ENCODE data around the gene ZDHHC1.

The ZDHHC1 gene

GRCh38 chr16:67415872-67416793 is at the start of gene ZDHHC1:
TSS of gene ZDHHC1 (minus strand) at chr16:67416477. CDS start at chr16:67407775, 8,702 bp downstream.
- DNase-seq, result peak; percentile 84

DNA sequence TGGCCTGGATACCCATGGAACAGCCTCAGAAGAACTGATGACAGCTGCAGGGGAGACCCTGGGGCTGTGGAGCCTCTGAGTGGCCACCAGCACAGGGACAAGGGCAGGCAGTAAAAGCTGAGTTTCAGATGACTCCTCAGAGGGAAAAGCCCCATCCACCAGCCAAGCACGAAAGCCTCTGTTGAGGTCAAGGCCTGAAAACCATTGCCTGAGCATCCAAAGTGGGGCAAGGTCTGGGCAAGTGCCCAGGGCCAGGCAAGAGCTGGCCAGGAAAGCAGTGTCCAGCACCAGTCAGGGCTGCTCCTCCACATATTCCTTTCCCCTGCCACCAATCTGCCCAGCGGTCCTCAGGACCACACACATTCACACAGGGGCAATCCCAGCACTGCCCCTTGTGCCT is 48.3 kb upstream of the ZDHHC1 start:
- no peak for DNase-seq

GRCh38 chr16:67463691-67464090 is 47.4 kb upstream of the ZDHHC1 start:
- no peak for DNase-seq

DNA sequence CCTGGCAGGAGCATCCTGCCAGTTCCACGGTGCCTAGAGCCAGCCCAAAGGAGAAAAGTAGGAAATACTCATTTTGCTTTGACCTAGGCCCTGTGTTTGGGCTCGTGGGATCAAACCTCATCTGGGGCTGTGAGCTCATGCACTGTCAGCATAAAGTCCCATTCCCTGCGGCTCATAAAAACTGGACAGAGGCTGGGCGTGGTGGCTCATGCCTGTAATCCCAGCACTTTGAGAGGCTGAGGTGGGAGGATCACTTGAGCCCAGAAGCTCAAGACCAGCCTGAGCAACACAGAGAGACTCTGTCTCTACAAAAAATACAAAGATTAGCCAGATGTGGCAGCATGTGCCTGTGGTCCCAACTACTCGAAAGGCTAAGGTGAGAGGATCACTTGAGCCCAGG is 46.8 kb upstream of the ZDHHC1 start:
- no peak for DNase-seq

- no peak for DNase-seq
Observed at GRCh38 chr16:67462279-67462655, 46.0 kb upstream of the ZDHHC1 start.

GRCh38 chr16:67461600-67462278 is 45.5 kb upstream of the ZDHHC1 start:
- DNase-seq, result no peak

- no peak for DNase-seq
Observed at GRCh38 chr16:67460961-67461360, 44.7 kb upstream of the ZDHHC1 start.

- no peak for DNase-seq
Observed at GRCh38 chr16:67460168-67460567, 43.9 kb upstream of the ZDHHC1 start.

DNA sequence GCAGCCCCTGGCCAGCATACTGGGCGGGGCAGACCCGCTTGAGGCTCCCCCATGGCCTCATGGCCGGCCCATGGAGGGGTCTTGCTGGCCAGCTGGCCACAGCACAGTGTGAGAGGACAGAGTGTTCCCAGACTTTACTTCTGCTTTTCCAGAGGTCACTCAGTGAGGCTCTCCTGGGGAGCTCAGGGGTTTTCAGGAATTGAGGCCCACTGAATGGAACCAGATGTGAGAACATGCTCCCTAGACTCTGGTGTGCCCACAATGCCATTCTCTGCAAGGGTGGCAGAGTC is 43.5 kb upstream of the ZDHHC1 start:
- no peak for DNase-seq

DNA sequence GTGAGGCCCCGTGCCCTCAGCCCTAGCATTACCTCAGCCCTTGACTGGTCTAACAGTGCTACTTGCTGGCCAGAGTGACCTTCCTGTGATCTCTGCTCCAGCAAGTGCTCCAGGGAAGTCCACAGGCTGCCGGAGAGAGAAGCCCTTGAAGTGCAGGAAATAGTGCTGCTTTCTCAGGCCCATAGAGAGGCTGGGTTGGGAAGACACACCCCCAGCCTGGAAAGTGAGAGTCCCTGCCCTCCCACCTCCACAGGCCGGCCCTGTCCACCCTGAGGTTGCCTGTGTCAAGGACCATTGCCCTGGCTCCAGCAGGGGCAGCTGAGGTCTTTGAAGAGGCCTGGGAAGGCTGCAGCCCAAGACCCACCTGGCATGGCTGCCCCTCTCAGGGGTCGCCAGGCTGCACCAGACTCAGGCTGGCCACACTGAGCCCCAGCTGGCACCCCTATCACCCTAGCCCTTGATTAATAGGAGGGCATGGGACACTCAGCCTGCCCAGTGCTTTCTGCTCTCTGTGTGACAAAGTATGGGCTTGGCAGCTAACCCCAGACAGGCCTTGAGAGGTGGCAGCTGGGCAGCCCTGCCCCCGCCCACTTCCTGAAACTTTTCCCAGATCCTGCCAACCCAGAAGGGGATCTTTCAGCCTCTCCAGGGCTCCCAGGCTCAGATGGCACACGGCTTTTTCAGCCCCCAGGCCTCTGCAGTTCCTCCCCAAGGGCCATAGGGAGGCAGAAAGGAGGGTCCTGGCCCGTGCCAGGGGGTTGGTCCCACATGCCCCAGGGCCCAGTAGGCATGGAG is 43.0 kb upstream of the ZDHHC1 start:
- DNase-seq, result no peak

DNA sequence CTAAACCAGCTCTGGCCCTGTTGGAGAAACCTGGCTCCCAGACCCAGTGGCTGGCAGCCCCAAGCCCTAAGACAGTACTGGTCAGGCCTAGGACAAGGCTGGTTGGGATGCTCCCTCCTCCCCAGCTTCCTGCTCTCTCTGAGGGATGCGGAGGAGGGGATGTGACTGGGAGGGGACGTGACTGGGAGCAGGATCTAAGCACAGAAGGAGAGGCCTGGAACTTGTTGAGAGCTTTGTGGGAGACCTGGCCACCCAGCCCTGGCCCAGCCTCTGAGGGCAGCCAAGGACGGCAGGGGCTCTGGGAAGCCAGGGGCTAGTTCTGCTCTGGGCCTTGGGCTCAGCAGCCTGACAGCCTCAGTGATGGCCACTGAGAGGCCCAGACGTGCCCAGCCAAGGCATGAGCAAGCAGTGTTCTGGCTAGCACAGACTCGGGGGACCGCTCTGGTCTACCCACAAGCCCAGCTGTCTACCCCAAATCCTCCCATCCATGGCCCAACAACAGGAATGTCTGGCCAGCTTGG is 41.9 kb upstream of the ZDHHC1 start:
- no peak for DNase-seq

- no peak for DNase-seq
Observed at GRCh38 chr16:67457611-67458010, 41.3 kb upstream of the ZDHHC1 start.

DNA sequence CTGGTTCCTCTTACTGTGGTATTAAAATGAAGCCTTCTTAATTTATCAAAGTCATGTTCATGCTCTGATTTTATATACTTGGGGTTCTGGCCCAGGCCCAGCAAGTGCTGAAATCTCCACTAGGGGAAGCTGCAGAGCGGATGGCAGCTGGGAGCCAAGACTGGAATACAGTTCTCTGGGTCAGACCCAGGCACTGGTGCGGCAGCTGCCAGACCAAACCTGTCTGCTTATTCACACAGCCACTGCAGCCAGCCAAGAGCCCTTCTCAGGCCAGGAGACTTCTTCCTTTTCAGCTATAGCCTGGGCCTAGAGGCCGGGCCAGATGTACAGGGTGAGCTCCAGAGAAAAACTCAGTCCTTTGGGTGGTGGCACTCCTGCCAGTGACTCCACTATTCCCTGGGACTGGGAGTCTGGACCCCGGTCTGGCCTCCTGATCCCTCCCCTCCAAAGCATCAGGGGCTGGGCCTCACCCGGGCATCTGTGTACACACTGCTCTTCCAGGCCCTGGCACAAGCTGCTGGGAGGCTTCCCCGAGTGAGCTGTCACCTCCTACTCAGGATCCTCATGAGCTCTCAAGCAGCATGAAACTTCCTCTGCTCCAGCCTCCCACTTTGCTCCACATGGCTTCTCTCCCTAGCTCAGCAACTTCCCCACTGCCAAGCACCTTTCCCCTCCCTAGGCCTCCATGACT is 40.3 kb upstream of the ZDHHC1 start:
- no peak for DNase-seq

GRCh38 chr16:67454852-67455251 is 38.6 kb upstream of the ZDHHC1 start:
- DNase-seq, result no peak

DNA sequence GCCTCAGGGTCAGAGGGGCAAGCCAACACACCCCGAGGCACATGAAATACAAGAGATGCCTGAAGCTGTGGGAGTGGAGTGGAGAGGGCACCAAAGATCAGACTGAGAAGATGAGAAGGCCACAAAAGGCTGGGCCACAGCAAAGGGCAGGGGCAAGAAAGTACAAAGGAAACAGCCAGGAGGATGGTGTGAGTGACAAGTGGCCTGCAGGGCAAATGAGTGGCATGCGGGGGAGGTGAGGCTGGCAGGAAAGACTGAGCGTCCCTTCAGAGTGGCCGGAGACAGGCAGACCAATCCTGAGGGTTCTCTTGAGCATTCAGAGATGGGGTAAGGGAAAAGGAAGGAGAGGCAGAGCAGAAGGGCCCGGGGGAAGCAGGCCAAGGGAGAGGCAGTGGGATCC is 37.8 kb upstream of the ZDHHC1 start:
- no peak for DNase-seq

DNA sequence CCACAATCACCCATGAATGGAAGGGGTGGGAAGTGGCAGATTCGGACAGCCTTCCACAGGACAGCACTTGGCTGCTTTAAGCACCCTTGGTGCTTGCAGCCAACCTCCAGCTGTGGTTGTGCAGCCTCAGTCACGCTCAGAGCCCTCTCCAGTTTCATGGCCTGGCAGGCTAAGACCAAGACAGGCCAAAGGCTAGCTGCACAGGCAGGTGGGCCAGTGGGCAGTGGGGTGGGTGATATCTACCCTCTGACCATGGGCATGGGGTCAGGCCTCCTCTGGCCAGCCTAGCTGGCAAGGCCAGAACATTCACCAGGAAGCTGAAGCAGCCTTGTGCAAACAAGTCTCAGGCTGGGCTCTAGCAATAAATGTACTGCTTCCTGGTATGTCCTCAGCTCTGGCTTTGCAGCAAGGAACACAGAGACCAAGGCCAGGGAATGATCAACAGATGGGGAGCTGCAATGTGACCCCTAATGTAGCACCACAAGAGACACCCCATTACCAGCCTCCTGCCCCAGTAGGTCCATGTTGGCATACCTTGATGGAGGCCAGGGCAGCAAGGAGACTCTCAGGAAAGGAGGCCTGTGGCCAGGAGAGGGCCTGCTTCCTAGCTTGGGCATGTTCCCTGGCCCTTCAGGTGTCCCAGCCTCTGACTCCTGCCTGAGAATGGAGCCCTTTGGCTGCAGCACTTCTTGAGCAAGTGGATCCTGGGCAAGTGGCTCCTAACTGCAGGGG is 35.6 kb upstream of the ZDHHC1 start:
- no peak for DNase-seq

DNA sequence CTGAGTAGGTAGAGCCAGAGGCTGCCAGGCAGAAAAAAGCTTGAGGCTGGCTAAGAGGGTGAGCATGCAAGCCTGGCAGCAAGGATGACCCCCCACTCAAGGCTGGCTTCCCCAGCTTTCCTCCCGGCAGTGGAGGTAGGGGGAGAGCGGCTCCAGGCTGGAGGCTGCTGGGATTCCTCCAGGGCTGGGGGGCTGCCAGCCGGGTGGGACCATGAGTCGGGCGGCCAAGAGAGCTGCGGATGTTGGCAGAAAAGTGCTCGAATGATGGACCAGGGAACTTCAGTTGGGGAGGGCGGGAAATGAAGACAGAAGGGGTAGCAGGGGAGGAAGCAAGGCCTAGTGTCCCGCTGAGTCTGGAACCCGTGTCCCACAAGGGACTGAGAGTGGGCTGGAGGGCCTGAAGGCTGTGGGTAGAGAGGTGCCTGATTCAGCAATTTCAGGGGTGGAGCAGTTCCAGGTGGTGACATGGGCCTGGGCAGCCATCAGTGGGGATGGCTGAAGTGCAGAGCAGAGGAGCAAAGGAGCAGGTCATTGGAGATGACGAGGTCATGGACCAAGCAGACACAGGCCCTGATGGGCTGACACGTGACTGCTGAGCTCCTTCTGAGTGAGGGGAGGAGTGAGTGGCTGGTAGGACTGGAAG is 34.9 kb upstream of the ZDHHC1 start:
- no peak for DNase-seq

- DNase-seq, result no peak
Observed at GRCh38 chr16:67449739-67450138, 33.5 kb upstream of the ZDHHC1 start.

- DNase-seq, result no peak
Observed at GRCh38 chr16:67449336-67449735, 33.1 kb upstream of the ZDHHC1 start.

DNA sequence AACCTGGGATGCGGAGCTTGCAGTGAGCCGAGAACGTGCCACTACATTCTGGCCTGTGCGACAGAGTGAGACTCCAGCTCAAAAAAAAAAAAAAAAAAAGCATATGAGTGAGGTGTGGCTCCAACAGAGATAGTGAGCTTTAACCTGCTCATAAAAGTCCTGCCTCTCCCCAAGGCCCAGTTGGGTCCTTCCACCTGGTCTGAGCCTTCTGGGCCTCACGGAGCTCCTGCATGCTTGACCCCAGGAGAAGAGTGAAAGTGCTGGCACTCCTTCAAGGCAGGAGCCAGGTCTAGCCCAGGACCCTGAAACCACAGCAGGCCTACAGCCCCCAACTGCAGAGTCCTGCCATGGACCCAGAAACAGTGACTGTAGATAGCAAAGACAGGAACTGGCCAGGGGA is 32.3 kb upstream of the ZDHHC1 start:
- no peak for DNase-seq

DNA sequence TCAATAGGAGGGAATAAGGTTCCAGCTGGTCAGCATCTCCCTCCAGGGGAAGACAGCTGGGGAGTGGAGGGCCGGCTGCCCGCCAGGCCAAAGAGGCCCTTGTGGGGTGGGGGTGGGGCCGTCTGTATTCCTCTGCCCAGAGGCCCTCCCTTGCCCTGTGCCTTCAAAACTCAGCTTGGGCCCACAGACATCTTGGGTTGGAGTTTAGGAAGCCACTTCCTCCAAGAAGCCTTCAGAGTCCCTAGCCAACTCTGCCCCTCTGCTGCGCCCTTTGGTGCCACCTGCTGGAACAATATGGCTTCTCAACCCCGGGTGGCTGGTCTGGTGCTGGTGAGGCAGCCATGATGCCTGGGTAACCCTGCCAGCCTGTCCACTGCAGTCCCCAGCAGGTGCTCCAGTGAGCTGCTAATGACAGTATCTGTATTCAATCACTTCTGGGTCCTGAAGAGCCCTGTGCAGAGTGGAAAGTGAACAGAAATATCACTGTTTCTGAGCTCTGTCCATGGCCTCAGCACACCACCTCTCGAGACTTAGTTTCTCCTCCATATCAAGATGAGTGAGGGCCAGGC is 31.3 kb upstream of the ZDHHC1 start:
- peak; percentile 87 for DNase-seq
